Esophagus muscularis mucosa (tissue), 4 donors: ENCODE results near the gene LARP4B. TPM values are rescaled to one million over a fixed set of nuclear protein-coding genes. Genes with fewer than 3 reads are reported as not detected.

Source experiments
- DNase-seq: peaks from one replicate; pipeline ENCODE4 v3.0.0-alpha.2; 2017; ENCODE audit errors: extremely low spot score
- H3K27ac ChIP-seq, 4 donors: fragments of 200-600 bp; sonication (generic); replicated peaks in 1 of 4; 1 replicate in 3 of 4; 2 replicates in 1 of 4; pipeline ENCODE4 v1.5.1; 2016 to 2019; ENCODE audit warnings: mild to moderate bottlenecking in 1 of 4
- H3K27me3 ChIP-seq, 4 donors: fragments of 200-600 bp; sonication (generic); one replicate each; pipeline versions ENCODE4 v1.5.1 to v1.6.0; 2016 to 2019
- H3K36me3 ChIP-seq, 4 donors: fragments of 200-600 bp; sonication (generic); one replicate each; pipeline ENCODE4 v1.5.1; 2016 to 2019
- H3K4me1 ChIP-seq, 4 donors: fragments of 200-600 bp; sonication (generic); one replicate each; pipeline ENCODE4 v1.5.1; 2016 to 2019
- H3K4me3 ChIP-seq, 4 donors: fragments of 200-600 bp; sonication (generic); 1 replicate in 2 of 4; 2 replicates in 2 of 4; pipeline ENCODE4 v1.5.1; 2016 to 2019; ENCODE audit warnings: mild to moderate bottlenecking in 4 of 4, moderate library complexity in 1 of 4
- H3K9me3 ChIP-seq, 4 donors: fragments of 200-600 bp; sonication (generic); 1 replicate in 3 of 4; 2 replicates in 1 of 4; pipeline ENCODE4 v1.5.1; 2016 to 2019
- EP300 ChIP-seq: sonication (generic); formaldehyde crosslinking; IDR thresholded peaks from one replicate; pipeline ENCODE4 v1.6.1; 2017; ENCODE audit warnings: antibody characterized with exemption
- POLR2A ChIP-seq: fragments of 450-650 bp; IDR thresholded peaks from one replicate; pipeline ENCODE4 v1.6.1; 2017; ENCODE audit warnings: antibody characterized with exemption, moderate library complexity, mild to moderate bottlenecking, low read depth
- POLR2AphosphoS5 ChIP-seq, 2 donors: sonication (generic); formaldehyde crosslinking; IDR thresholded peaks; one replicate each; pipeline ENCODE4 v1.6.1; 2017; ENCODE audit warnings: antibody characterized with exemption in 2 of 2
- WGBS: methylation state at CpG from one replicate; pipeline ENCODE4 v1.1.5; 2018; 5-methylcytosine and 5-hydroxymethylcytosine counted together
- intact Hi-C: fragments of 100-400 bp; cut with DNase I; formaldehyde crosslinking; loops from one replicate; pipeline ENCODE4 v1.15.1; 2023
- total RNA-seq, 4 donors: library from RNA; depleted of rRNA; stranded (reverse); fragments of >200 nt; gene quantifications; one replicate each; pipeline versions ENCODE4 v1.1.0 to v1.2.1, GENCODE V29; 2016
- TF ChIP-seq, protein P1 (sequence below), 3 experiments: fragments of 200-600 bp in 2 of 3; fragments of 450-650 bp in 1 of 3; sonication (generic) in 2 of 3; IDR thresholded peaks; one replicate each; pipeline ENCODE4 v1.5.1; 2017 to 2019; ENCODE audit warnings: antibody characterized with exemption in 3 of 3, mild to moderate bottlenecking in 2 of 3, moderate library complexity in 1 of 3

The LARP4B gene
- total RNA-seq, 4 donors from 2014 or later, result 35.6 to 43.1 (median 38.2) TPM

- Histone ChIP-seq H3K9me3 (no peaks in the 10 kb centered on the region), H3K4me3 (no peak overlapping the region), H3K27me3 (no peaks in the 10 kb centered on the region), H3K4me1 (peaks cover 25 to 74% (median 54%) of the 10 kb centered on the region in 4 donors), H3K27ac (no peak overlapping the region), H3K36me3 (peaks cover 0 to 16% (median 0%) of the 10 kb centered on the region in 4 donors)
- no peak for DNase-seq
- no peak for TF ChIP-seq POLR2AphosphoS5 (IDR thresholded peaks at IDR 0.05)
- TF ChIP-seq EP300, result no peak
- TF ChIP-seq, protein P1, sequence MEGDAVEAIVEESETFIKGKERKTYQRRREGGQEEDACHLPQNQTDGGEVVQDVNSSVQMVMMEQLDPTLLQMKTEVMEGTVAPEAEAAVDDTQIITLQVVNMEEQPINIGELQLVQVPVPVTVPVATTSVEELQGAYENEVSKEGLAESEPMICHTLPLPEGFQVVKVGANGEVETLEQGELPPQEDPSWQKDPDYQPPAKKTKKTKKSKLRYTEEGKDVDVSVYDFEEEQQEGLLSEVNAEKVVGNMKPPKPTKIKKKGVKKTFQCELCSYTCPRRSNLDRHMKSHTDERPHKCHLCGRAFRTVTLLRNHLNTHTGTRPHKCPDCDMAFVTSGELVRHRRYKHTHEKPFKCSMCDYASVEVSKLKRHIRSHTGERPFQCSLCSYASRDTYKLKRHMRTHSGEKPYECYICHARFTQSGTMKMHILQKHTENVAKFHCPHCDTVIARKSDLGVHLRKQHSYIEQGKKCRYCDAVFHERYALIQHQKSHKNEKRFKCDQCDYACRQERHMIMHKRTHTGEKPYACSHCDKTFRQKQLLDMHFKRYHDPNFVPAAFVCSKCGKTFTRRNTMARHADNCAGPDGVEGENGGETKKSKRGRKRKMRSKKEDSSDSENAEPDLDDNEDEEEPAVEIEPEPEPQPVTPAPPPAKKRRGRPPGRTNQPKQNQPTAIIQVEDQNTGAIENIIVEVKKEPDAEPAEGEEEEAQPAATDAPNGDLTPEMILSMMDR (IDR thresholded peaks at IDR 0.05), result no peak
- TF ChIP-seq POLR2A, result no peak
- 83% methylated on average over 10 of the region's 14 CpGs for WGBS
- intact Hi-C loops, result no loop called here
Observed at GRCh38 chr10:921471-922414, 9.8 kb downstream of the LARP4B start.

DNA sequence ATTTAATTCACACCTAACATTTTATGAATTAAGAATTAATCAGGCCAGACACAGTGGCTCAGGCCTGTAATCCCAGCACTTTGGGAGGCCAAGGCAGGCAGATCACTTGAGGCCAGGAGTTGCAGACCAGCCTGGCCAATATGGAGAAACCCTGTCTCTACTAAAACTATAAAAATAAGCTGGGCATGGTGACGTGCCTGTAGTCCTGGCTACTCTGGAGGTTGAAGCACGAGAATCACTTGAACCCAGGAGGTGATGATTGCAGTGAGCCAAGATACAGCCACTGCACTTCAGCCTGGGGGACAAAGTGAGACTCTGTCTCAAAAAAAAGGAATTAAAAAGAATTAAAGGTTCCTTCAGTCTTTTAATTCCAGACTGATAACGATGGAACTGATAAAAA lies 11.1 kb downstream of the LARP4B start:
- Histone ChIP-seq H3K4me3 (no peak overlapping the region), H3K36me3 (peaks cover 0 to 10% (median 0%) of the 10 kb centered on the region in 4 donors), H3K9me3 (no peaks in the 10 kb centered on the region), H3K27me3 (no peaks in the 10 kb centered on the region), H3K4me1 (peaks cover 15 to 61% (median 42%) of the 10 kb centered on the region in 4 donors), H3K27ac (no peak overlapping the region)
- 81% methylated on average over 3 of the region's 3 CpGs for WGBS
- TF ChIP-seq POLR2A, result no peak
- TF ChIP-seq POLR2AphosphoS5 (IDR thresholded peaks at IDR 0.05), result no peak
- no peak for TF ChIP-seq EP300
- TF ChIP-seq, protein P1 (IDR thresholded peaks at IDR 0.05), result no peak
- intact Hi-C loops, result no loop called here
- no peak for DNase-seq

- Histone ChIP-seq H3K9me3 (no peaks in the 10 kb centered on the region), H3K36me3 (peaks cover 0 to 10% (median 0%) of the 10 kb centered on the region in 4 donors), H3K27ac (no peak overlapping the region), H3K27me3 (no peaks in the 10 kb centered on the region), H3K4me1 (peaks cover 13 to 51% (median 36%) of the 10 kb centered on the region in 4 donors), H3K4me3 (no peak overlapping the region)
- DNase-seq, result no peak
- intact Hi-C loops, result no loop called here
- TF ChIP-seq EP300 (no peak), POLR2AphosphoS5 (IDR thresholded peaks at IDR 0.05) (no peak), POLR2A (no peak)
- TF ChIP-seq, protein P1 (IDR thresholded peaks at IDR 0.05), result no peak
- 79% methylated on average over 3 of the region's 3 CpGs for WGBS
Observed at GRCh38 chr10:919481-919880, 12.0 kb downstream of the LARP4B start.

DNA sequence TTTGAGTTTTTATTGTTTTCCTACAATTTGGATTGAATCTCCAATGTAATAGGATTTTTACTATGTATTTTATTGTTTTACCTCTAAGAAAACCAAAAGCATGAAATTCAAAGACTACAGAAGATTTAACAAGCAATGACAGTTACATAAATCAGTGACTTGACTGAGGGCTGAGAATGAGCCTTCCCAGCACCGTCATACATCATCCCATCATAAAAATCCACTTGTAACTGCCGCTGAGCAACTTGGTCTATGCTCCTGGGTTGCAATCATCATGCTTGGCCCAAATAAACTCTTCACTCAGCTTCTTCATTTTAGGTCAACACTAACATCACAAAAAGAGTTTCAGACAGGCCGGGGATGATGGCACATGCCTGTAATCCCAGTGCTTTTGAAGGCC lies 13.5 kb downstream of the LARP4B start:
- 87% methylated on average over 3 of the region's 3 CpGs for WGBS
- no peak overlapping the region for H3K4me3 ChIP-seq
- H3K9me3 ChIP-seq, result no peaks in the 10 kb centered on the region
- H3K27me3 ChIP-seq, result no peaks in the 10 kb centered on the region
- no peak overlapping the region for H3K27ac ChIP-seq
- TF ChIP-seq POLR2A, result no peak
- intact Hi-C loops, result no loop called here
- H3K36me3 ChIP-seq, result peaks cover 0 to 10% (median 0%) of the 10 kb centered on the region in 4 donors
- DNase-seq, result no peak
- peaks cover 7 to 36% (median 25%) of the 10 kb centered on the region in 4 donors for H3K4me1 ChIP-seq

GRCh38 chr10:917416-917720 lies 14.1 kb downstream of the LARP4B start:
- TF ChIP-seq, protein P1 (IDR thresholded peaks at IDR 0.05), result no peak
- no peak for TF ChIP-seq POLR2AphosphoS5 (IDR thresholded peaks at IDR 0.05)
- no peak for TF ChIP-seq POLR2A
- no peak for TF ChIP-seq EP300
- 96% methylated on average over 3 of the region's 3 CpGs for WGBS
- no peaks in the 10 kb centered on the region for H3K27me3 ChIP-seq
- H3K4me3 ChIP-seq, result no peak overlapping the region
- peaks cover 0 to 9% (median 0%) of the 10 kb centered on the region in 4 donors for H3K36me3 ChIP-seq
- peaks cover 7 to 30% (median 24%) of the 10 kb centered on the region in 4 donors for H3K4me1 ChIP-seq
- intact Hi-C loops, result no loop called here
- DNase-seq, result no peak
- no peak overlapping the region for H3K27ac ChIP-seq
- H3K9me3 ChIP-seq, result no peaks in the 10 kb centered on the region
